Kidney epithelial cell (primary cell): Measurements from ENCODE around the gene TTLL5. TPM values are rescaled to one million over a fixed set of nuclear protein-coding genes. Genes with fewer than 3 reads are reported as not detected.

ENCODE experiments used
- DNase-seq: peaks from one replicate; pipeline ENCODE4 v3.0.0-alpha.2; 2010; ENCODE audit warnings: low read depth
- H3K27me3 ChIP-seq: 2 replicates; pipeline ENCODE4 v1.6.0; 2011; ENCODE audit warnings: low read length; ENCODE audit not compliant: control insufficient read depth, insufficient read depth
- H3K36me3 ChIP-seq: 2 replicates; pipeline ENCODE4 v1.5.1; 2011; ENCODE audit warnings: low read length; ENCODE audit not compliant: control insufficient read depth, insufficient read depth
- H3K4me3 ChIP-seq: 2 replicates; pipeline ENCODE4 v1.5.1; 2011; ENCODE audit warnings: low read depth, mild to moderate bottlenecking, control low read depth, low read length
- CTCF ChIP-seq: IDR thresholded peaks from 2 replicates; pipeline ENCODE4 v1.5.1; 2011; ENCODE audit warnings: mild to moderate bottlenecking, moderate library complexity, low read length, control low read depth, inconsistent platforms; ENCODE audit not compliant: insufficient read depth, poor library complexity, severe bottlenecking
- total RNA-seq: library from RNA; depleted of rRNA; stranded (reverse); fragments of >200 nt; gene quantifications from 2 replicates; pipeline ENCODE4 v1.2.3, GENCODE V29; 2015

The TTLL5 gene
- total RNA-seq, 1 donor from 2014 or later = 24.7 TPM

GRCh38 chr14:75849300-75849895 is 188.4 kb downstream of the TTLL5 start:
- no peak for DNase-seq
- no peak for TF ChIP-seq CTCF
- Histone ChIP-seq H3K27me3 (no peaks in the 10 kb centered on the region), H3K36me3 (no peaks in the 10 kb centered on the region), H3K4me3 (no peak overlapping the region)

- TF ChIP-seq CTCF = no peak
- no peak for DNase-seq
- no peaks in the 10 kb centered on the region for H3K27me3 ChIP-seq
- H3K4me3 ChIP-seq = no peak overlapping the region
- H3K36me3 ChIP-seq = no peaks in the 10 kb centered on the region
These were observed 190.5 kb downstream of the TTLL5 start for GRCh38 chr14:75851574-75851866.

- TF ChIP-seq CTCF = no peak
- no peak for DNase-seq
- H3K36me3 ChIP-seq = no peaks in the 10 kb centered on the region
- H3K4me3 ChIP-seq = no peak overlapping the region
- no peaks in the 10 kb centered on the region for H3K27me3 ChIP-seq
These were observed 193.2 kb downstream of the TTLL5 start for GRCh38 chr14:75854111-75854799.

GRCh38 chr14:75857199-75857598 is 196.2 kb downstream of the TTLL5 start:
- no peaks in the 10 kb centered on the region for H3K36me3 ChIP-seq
- DNase-seq = no peak
- no peak for TF ChIP-seq CTCF
- H3K27me3 ChIP-seq = no peaks in the 10 kb centered on the region
- no peak overlapping the region for H3K4me3 ChIP-seq

- Histone ChIP-seq H3K4me3 (no peak overlapping the region), H3K36me3 (no peaks in the 10 kb centered on the region), H3K27me3 (no peaks in the 10 kb centered on the region)
- TF ChIP-seq CTCF = no peak
- no peak for DNase-seq
These were observed 197.3 kb downstream of the TTLL5 start for GRCh38 chr14:75858362-75858761.

GRCh38 chr14:75859746-75860145 is 198.7 kb downstream of the TTLL5 start:
- Histone ChIP-seq H3K36me3 (no peaks in the 10 kb centered on the region), H3K27me3 (no peaks in the 10 kb centered on the region), H3K4me3 (no peak overlapping the region)
- no peak for TF ChIP-seq CTCF
- no peak for DNase-seq
